ENCODE results near the gene SPAG17. TPM values are rescaled to one million over a fixed set of nuclear protein-coding genes. Genes with fewer than 3 reads are reported as not detected.

Gene SPAG17
- total and polyA plus RNA-seq, 2 of the 13 experiments (the other 11 are each of a cell fraction or from before 2014, with no cell fraction given), result not detected

DNA sequence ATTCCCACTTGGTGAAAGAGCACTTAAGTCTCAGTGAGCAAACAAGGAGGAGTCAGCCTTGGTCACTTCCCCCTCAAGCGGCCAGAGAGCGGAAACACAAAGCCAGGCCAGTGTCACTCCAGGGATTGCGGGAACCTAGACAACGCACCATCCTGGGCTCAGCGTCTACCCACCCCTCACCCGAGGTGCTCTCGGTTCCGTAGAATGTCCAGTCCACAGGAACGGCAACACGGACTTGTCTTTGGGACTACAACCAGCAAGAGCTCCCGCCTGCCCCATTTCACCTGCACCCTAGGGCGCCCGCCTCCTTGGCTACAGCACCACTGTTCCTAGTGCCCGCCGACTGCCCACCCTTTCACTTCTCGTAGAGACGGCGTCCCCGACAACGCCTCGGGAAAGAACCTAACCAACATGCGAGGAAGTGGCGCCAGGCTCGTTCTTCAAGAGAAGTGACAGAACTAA, 256.1 kb downstream of the SPAG17 start (continued):
- TF ChIP-seq ZFP91 (CRISPR knock-in tag; IDR thresholded peaks at IDR 0.05; ENCODE audit: borderline replicate concordance) (no peak), ZFYVE20 (CRISPR knock-in tag; IDR thresholded peaks at IDR 0.05; ENCODE audit: borderline replicate concordance, low read depth) (0 out of 2 replicates have a peak, but pooled peaks have one; percentile 19), HIC2 (CRISPR knock-in tag; IDR thresholded peaks at IDR 0.05; ENCODE audit: low read depth) (no peak), SRSF1 (optimal IDR thresholded peaks at IDR 0.05; ENCODE audit: low read depth, low read length) (no peak), ZFP36L2 (CRISPR knock-in tag; IDR thresholded peaks at IDR 0.05) (no peak), ZNF468 (CRISPR knock-in tag; IDR thresholded peaks at IDR 0.05) (no peak), ADNP (CRISPR knock-in tag; IDR thresholded peaks at IDR 0.05) (no peak), SP5 (CRISPR knock-in tag; IDR thresholded peaks at IDR 0.05; ENCODE audit: borderline replicate concordance, low read depth) (no peak), ATF7 (IDR thresholded peaks at IDR 0.05) (no peak), ATF7 (CRISPR knock-in tag; IDR thresholded peaks at IDR 0.05) (no peak), EEA1 (CRISPR knock-in tag; IDR thresholded peaks at IDR 0.05; ENCODE audit: borderline replicate concordance) (peak; percentile 72; the same call in 1 of the 2 replicates), ZNF432 (CRISPR knock-in tag; IDR thresholded peaks at IDR 0.05; ENCODE audit: borderline replicate concordance) (no peak), ASH2L (IDR thresholded peaks at IDR 0.05; ENCODE audit: insufficient read length, low read depth, low read length) (peak; percentile 16), SNAPC5 (CRISPR knock-in tag; IDR thresholded peaks at IDR 0.05; ENCODE audit: borderline replicate concordance) (no peak), MEIS1 (CRISPR knock-in tag; IDR thresholded peaks at IDR 0.05; ENCODE audit: borderline replicate concordance) (peak; percentile 53; the same call in 1 of the 2 replicates), PRPF4 (IDR thresholded peaks at IDR 0.05; ENCODE audit: low read depth, low read length, poor library complexity, severe bottlenecking) (no peak), ZNF333 (CRISPR knock-in tag; IDR thresholded peaks at IDR 0.05; ENCODE audit: borderline replicate concordance) (no peak), ZNF674 (CRISPR knock-in tag; IDR thresholded peaks at IDR 0.05; ENCODE audit: low read depth) (0 out of 2 replicates have a peak, but pooled peaks have one; percentile 78), HDAC2 (CRISPR knock-in tag; IDR thresholded peaks at IDR 0.05) (no peak), PAF1 (CRISPR knock-in tag; IDR thresholded peaks at IDR 0.05) (no peak)
- TF ChIP-seq, protein P1, sequence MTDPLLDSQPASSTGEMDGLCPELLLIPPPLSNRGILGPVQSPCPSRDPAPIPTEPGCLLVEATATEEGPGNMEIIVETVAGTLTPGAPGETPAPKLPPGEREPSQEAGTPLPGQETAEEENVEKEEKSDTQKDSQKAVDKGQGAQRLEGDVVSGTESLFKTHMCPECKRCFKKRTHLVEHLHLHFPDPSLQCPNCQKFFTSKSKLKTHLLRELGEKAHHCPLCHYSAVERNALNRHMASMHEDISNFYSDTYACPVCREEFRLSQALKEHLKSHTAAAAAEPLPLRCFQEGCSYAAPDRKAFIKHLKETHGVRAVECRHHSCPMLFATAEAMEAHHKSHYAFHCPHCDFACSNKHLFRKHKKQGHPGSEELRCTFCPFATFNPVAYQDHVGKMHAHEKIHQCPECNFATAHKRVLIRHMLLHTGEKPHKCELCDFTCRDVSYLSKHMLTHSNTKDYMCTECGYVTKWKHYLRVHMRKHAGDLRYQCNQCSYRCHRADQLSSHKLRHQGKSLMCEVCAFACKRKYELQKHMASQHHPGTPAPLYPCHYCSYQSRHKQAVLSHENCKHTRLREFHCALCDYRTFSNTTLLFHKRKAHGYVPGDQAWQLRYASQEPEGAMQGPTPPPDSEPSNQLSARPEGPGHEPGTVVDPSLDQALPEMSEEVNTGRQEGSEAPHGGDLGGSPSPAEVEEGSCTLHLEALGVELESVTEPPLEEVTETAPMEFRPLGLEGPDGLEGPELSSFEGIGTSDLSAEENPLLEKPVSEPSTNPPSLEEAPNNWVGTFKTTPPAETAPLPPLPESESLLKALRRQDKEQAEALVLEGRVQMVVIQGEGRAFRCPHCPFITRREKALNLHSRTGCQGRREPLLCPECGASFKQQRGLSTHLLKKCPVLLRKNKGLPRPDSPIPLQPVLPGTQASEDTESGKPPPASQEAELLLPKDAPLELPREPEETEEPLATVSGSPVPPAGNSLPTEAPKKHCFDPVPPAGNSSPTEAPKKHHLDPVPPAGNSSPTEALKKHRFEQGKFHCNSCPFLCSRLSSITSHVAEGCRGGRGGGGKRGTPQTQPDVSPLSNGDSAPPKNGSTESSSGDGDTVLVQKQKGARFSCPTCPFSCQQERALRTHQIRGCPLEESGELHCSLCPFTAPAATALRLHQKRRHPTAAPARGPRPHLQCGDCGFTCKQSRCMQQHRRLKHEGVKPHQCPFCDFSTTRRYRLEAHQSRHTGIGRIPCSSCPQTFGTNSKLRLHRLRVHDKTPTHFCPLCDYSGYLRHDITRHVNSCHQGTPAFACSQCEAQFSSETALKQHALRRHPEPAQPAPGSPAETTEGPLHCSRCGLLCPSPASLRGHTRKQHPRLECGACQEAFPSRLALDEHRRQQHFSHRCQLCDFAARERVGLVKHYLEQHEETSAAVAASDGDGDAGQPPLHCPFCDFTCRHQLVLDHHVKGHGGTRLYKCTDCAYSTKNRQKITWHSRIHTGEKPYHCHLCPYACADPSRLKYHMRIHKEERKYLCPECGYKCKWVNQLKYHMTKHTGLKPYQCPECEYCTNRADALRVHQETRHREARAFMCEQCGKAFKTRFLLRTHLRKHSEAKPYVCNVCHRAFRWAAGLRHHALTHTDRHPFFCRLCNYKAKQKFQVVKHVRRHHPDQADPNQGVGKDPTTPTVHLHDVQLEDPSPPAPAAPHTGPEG (CRISPR knock-in tag; IDR thresholded peaks at IDR 0.05), result 0 out of 2 replicates have a peak, but pooled peaks have one; percentile 33
